ENCODE data around the gene RNF14. TPM values are rescaled to one million over a fixed set of nuclear protein-coding genes. Genes with fewer than 3 reads are reported as not detected.

Gene RNF14
- total RNA-seq, 2 donors from 2014 or later = 27.5 to 33.0 TPM

DNA sequence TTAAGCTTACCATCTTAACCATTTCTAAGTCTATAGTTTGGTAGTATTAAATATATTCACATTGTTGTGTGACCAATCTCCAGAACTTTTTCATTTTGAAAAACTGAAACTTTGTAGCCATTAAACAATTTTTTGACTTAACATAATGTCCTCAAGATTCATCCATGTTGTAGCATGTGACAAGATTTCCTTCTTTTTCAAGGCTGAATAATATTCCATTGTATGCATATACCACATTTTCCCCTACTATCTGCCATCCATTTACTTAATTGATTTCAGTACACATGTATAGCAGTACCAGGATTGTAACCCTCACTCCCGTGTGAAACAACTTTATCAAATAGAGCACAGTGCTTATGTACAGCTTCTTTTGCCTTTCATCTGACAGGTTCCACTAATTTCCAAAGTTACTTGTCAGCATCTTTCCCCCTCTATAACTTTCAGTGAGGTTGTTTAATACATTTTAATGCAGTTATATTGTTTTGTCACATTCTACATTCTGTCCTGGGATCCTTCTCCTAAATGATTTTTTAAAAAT is 51.3 kb downstream of the RNF14 start:
- Mint-ChIP-seq H3K27ac (no peak overlapping the region), H3K4me3 (no peak overlapping the region), H3K9me3 (peaks cover 5% of the 10 kb centered on the region), H3K36me3 (ENCODE audit: low read depth) (no peaks in the 10 kb centered on the region), H3K27me3 (ENCODE audit: insufficient read depth) (peaks cover 13% of the 10 kb centered on the region), H3K4me1 (peaks cover 7% of the 10 kb centered on the region)
- Histone ChIP-seq H3K27ac (ENCODE audit: low read depth, low read length) (no peak overlapping the region), H3K9ac (ENCODE audit: extremely low read depth, low read length, poor library complexity, severe bottlenecking) (no peak overlapping the region), H3K9me3 (ENCODE audit: control insufficient read depth, low read length) (peaks cover 7% of the 10 kb centered on the region), H3K4me3 (ENCODE audit: low read length) (no peak overlapping the region), H3K4me1 (ENCODE audit: control insufficient read depth, insufficient read depth, low read length) (no peaks in the 10 kb centered on the region), H3K27me3 (ENCODE audit: control insufficient read depth, insufficient read depth, low read length, poor library complexity, severe bottlenecking) (peaks cover 5% of the 10 kb centered on the region), H3K36me3 (ENCODE audit: control insufficient read depth, insufficient read depth, low read length) (no peaks in the 10 kb centered on the region)
- DNase-seq = no peak
- no peak for TF ChIP-seq CTCF (conservative IDR thresholded peaks at IDR 0.05)
- WGBS, 2 experiments (ENCODE audit: insufficient coverage in 1 of 2, insufficient read length in 1 of 2) = 88 to 100% methylated on average over 1 of the region's 1 CpG

GRCh38 chr5:142023836-142024235 is 54.9 kb downstream of the RNF14 start:
- Histone ChIP-seq H3K4me1 (ENCODE audit: control insufficient read depth, insufficient read depth, low read length) (no peaks in the 10 kb centered on the region), H3K4me3 (ENCODE audit: low read length) (peak overlapping the region; percentile 89), H3K9me3 (ENCODE audit: control insufficient read depth, low read length) (peaks cover 7% of the 10 kb centered on the region), H3K27me3 (ENCODE audit: control insufficient read depth, insufficient read depth, low read length, poor library complexity, severe bottlenecking) (peaks cover 5% of the 10 kb centered on the region), H3K27ac (ENCODE audit: low read depth, low read length) (no peak overlapping the region), H3K9ac (ENCODE audit: extremely low read depth, low read length, poor library complexity, severe bottlenecking) (no peak overlapping the region), H3K36me3 (ENCODE audit: control insufficient read depth, insufficient read depth, low read length) (no peaks in the 10 kb centered on the region)
- H3K9me3 Mint-ChIP-seq = peaks cover 5% of the 10 kb centered on the region
- no peaks in the 10 kb centered on the region for H3K36me3 Mint-ChIP-seq (ENCODE audit: low read depth)
- peaks cover 10% of the 10 kb centered on the region for H3K4me1 Mint-ChIP-seq
- peak; percentile 4 for DNase-seq
- WGBS, 2 experiments (ENCODE audit: insufficient coverage in 1 of 2, insufficient read length in 1 of 2) = 89 to 93% methylated on average over 4 to 6 of the region's 6 CpGs
- H3K4me3 Mint-ChIP-seq = peak overlapping the region; percentile 76
- TF ChIP-seq CTCF (conservative IDR thresholded peaks at IDR 0.05) = no peak
- no peak overlapping the region for H3K27ac Mint-ChIP-seq
- H3K27me3 Mint-ChIP-seq (ENCODE audit: insufficient read depth) = peaks cover 13% of the 10 kb centered on the region

GRCh38 chr5:142024771-142025304 is 55.9 kb downstream of the RNF14 start:
- no peaks in the 10 kb centered on the region for H3K4me1 ChIP-seq (ENCODE audit: control insufficient read depth, insufficient read depth, low read length)
- H3K36me3 ChIP-seq (ENCODE audit: control insufficient read depth, insufficient read depth, low read length) = no peaks in the 10 kb centered on the region
- peak overlapping the region; percentile 85 for H3K27ac ChIP-seq (ENCODE audit: low read depth, low read length)
- H3K27me3 ChIP-seq (ENCODE audit: control insufficient read depth, insufficient read depth, low read length, poor library complexity, severe bottlenecking) = peaks cover 5% of the 10 kb centered on the region
- peak; percentile 97 for DNase-seq
- peaks cover 5% of the 10 kb centered on the region for H3K9me3 Mint-ChIP-seq
- H3K4me1 Mint-ChIP-seq = peaks cover 10% of the 10 kb centered on the region
- H3K9me3 ChIP-seq (ENCODE audit: control insufficient read depth, low read length) = peaks cover 7% of the 10 kb centered on the region
- H3K27me3 Mint-ChIP-seq (ENCODE audit: insufficient read depth) = peaks cover 11% of the 10 kb centered on the region
- peak overlapping the region; percentile 96 for H3K27ac Mint-ChIP-seq
- H3K4me3 Mint-ChIP-seq = peak overlapping the region; percentile 76
- H3K4me3 ChIP-seq (ENCODE audit: low read length) = peak overlapping the region; percentile 89
- H3K36me3 Mint-ChIP-seq (ENCODE audit: low read depth) = no peaks in the 10 kb centered on the region
- peak overlapping the region; percentile 16 for H3K9ac ChIP-seq (ENCODE audit: extremely low read depth, low read length, poor library complexity, severe bottlenecking)
- WGBS, 2 experiments (ENCODE audit: insufficient coverage in 1 of 2, insufficient read length in 1 of 2) = 2 to 5% methylated on average over 15 to 26 of the region's 26 CpGs
- no peak for TF ChIP-seq CTCF (conservative IDR thresholded peaks at IDR 0.05)
